DMS53 (cell line): ENCODE measurements around the gene ACOX3.
"Not testable (repeated sequence)": the region's sequence is repeated elsewhere in the genome, so short reads cannot be mapped to it uniquely, and the experiment has no call there.

ENCODE experiments used
- DNase-seq: peaks from one replicate; lab custom pipeline; 2025; lab: John Stamatoyannopoulos, UW

ACOX3 gene

DNA sequence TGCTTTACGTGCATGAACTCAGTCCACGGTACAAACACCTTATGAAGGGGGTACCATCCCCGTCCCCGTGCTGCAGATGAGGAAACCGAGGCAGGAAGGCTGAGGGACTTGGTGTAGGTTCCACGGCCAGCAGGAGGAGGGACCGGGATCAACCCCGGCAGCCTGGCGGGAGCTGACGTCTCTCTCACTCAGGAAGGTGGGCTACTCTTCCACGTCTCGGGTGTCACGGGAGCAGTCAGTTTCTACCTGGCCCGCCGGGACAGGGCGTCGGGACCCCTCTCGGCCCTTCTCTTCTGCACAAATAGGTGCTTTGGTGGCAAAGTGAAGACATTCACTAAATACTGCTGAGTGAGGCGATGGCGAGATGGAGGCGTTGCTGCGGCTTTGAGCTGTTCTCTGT lies 53.3 kb downstream of the ACOX3 start:
- no peak for DNase-seq

DNA sequence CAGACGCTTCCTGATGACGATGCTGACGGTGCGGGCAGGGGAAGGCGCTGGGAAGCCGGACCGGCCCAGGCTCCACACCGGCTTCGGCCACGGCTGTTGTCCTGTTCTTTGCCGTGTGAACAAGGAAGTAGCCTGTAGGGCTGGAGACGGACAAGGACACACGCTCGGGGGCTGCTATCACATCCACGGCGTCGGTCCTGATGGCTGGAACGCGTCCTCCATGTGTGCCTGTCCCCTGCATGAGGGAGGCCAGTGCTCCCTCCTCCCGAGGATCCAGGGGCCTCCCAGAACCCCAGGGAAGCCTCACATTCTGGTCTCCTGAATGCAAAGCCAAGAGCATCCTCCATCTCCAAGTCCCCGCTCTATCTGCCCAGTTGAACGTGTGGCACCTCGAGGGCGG lies 53.8 kb downstream of the ACOX3 start:
- no peak for DNase-seq

DNA sequence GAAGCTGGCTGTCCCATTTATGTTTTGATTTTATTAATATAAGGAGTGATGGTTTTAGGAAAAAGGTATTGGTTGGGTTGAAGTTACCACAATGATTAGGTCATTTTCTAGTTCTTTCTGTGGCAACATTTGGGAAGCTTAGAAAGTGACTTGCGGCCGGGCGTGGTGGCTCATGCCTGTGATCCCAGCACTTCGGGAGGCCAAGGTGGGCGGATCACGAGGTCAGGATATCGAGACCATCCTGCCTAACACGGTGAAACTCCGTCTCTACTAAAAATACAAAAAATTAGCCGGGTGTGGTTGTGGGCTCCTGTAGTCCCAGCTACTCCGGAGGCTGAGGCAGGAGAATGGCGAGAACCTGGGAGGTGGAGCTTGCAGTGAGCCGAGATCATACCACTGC lies 54.4 kb downstream of the ACOX3 start:
- DNase-seq = not testable (repeated sequence)

DNA sequence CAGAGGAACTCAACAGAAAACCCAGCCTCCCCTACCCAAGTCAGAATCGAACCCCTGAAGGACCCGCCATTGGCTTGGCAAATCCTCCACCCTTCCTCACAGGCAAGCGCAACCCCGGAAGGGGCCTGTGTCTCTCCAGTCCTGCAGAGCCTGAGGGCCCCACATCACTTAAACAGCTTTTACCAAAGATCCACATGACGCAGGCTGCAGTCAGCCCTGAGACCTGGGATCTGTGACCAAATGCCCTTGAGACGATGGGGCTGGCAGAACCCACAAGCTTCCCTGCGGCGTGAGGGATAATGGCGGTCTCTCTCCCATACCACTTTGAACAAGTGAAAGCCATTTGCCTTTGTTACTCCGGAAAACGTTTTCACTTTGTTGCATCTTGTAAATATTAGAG lies 54.9 kb downstream of the ACOX3 start:
- DNase-seq = no peak

DNA sequence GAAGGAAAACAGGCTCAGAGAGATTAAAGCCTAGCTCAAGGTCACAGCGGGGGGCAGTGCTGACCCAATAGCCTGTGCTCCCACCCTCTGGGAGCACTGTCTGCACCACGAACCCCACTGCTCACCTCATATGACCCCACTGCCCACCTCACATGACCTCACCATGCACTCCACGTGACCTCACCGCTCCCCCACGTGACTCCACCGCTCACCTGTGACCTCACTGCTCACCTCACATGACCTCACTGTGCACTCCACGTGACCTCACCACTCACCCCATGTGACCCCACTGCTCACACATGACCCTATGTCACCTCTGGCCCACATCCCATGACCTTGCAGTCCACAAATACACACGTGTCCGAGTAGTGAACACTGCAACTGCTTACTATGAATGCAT lies 55.4 kb downstream of the ACOX3 start:
- DNase-seq = no peak

DNA sequence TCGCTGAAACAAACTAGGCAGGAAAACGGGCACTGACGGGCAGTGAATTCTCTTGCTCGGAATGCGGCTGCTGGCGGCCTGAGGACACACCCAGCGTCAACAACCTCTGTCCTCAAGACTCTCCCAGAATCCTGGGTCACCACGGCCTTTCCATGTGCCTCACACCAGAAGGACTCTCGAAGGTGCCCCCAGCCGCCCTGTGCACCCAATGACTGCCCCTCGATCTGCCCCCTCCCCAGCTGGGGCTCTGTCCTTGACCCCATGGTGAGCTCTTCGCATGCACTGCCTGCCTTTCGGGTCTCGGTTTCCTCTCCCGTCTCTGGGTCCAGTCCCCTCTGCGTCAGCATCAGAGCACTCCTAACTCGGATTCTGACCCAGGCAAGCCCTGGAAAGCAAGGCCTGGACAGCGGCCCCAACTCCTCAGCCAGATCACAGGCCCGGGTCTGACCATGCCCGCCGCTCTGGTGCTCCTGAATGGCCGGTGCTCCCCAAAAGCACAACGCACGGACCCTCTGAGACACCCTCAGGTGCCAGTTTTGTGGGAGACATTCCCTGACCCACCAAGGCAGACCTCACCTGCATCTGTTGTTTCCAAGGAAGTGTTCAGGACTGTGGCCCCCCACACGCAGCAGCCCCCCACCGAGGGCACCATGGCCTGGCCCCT lies 56.0 kb downstream of the ACOX3 start:
- DNase-seq = no peak

DNA sequence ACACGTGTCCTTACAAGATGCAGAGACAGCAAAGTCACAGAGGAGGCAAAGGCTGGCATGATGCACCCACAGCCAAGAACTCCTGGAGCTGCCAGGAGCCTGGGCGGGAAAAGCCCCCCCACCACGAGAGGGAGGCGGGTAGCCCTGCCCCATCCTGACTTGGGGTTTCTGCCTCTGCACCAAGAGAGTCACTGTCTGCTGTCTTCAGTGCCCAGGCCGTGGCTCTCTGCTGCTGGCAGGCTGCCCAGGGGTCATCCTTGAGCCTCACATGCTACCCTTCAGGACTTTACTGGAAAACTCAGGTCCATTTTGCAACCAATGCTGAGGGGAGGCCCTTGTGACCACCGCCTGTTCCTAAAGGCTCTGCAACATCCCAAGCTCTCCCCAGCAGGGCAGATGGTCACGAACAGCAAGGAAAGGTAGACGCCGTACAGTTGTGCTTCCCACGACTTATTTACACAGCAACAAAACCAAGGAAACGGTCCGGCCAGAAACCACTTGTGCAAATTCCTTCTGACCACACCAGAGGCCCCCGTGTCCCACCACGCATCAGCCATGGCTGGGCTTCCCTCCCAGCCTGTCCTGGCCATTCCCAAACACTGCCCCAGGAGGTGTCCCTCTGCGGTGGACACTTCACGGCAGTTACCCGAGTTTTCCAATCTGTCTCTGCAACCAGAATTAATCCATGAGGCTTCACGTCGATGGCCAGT lies 56.9 kb downstream of the ACOX3 start:
- peak; percentile 29 for DNase-seq

DNA sequence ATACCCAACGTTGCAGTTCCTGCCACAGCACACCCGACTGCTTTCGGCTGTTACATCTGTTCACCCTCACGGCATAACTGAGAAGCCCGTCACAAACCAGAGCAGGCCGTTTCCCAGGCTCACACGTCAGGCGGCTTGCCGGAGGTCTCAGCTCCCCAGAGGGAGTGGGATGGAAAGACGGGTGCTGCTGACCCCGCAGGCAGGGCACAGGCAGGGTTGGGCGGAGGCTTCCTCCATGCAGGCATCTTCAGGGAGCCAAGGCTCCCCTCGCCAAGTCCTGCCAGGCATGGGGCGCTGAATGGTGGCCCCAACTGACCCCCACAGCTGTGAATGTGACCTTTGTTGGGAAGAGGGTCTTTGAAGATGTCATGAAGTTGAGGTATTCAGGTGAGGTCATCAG lies 57.5 kb downstream of the ACOX3 start:
- no peak for DNase-seq

DNA sequence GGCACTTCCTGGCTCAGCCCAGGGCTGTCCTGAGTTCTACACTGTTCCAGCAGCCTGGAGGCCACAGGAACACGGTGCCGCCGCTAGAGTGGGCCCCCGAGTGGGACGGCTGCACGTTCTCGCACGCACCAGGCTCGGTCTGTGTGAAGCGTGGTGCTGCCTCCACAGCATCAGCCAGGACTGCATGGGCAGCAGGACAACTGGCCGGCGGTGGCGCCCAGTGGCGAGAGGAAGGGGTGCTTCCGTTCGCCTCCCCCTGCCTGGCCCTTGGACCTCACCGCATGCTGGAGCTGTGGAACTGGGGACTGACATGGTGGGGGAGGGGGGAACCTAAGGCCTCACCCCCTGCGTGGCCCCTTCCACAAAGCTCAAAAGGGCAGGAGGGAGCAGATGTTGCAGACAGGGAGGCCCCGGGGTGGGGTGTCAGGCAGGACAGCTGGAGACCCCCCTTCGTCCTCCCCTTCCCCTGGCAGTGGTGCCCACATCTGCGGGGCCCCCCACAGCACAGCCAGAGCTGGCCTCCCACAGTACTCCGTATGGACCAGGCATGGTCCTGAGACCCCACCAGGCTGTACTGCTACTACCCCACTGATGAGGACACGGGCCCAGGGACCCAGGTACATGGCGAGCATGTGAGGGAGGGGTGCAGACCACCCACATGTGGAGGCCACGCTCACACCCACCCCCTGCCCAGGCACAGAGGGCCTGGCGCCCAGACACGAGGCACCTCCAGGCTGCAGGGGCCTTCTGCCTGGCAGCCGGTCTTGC lies 58.5 kb downstream of the ACOX3 start:
- DNase-seq = no peak

DNA sequence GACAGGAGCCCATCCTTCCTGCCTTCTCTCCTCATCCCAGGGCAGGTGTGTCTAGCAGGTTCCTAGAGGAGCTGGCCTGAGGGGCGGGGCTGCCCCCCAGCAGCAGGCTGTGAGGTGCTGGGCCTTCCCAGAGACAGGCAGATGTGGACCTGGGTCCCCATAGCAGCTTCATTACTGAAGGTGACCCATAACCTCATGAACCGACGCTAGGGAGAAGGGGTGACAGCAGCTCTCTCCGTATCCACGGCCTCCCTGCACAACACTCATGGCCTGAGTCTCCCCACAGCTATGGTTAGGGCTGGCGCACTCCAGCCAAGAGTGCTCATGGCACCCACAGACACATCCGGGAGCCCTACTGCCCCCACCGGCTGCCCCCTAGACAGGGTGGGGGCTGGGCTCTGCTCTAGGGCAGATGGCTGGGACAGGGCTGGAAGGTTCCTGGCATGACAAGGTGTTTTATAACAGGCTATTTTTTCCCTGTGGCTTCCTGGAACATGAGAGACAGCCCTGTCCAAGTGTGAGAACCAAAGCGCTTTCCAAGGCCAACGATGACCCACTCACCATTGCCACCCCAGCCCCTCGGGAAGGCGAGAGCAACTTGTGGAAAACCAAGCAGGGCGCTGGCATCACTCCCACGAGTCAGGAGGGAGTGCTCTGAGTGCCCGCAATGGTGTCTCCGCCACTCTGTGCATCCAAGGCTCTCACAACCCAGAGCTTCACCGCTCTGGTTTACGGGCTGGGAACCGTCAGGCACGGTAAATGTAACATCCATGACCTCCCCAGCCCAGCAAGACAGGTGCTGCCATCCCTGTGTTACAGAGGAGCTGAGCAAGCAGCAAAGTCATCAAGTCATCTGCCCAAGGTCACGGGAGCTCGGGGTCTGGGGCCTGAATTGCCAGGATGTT lies 59.8 kb downstream of the ACOX3 start:
- DNase-seq = no peak

DNA sequence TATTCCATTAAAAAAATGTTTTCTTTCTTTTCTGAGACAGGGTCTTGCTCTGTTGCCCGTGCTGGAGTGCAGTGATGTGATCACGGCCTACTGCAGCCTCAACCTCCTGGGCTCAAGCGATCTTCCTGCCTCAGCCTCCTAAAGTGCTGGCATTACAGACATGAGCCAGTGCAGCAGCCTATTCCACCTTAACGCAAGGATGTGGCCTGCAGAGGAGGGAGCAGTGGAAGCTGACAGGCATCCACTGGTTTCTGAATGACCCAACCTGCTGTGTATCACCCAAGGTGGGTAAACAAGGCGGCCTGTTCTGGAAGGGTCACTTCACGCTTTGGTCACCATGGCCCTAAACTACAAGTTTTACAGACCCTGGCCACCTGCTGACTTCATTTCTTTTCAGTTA lies 60.8 kb downstream of the ACOX3 start:
- DNase-seq = no peak

DNA sequence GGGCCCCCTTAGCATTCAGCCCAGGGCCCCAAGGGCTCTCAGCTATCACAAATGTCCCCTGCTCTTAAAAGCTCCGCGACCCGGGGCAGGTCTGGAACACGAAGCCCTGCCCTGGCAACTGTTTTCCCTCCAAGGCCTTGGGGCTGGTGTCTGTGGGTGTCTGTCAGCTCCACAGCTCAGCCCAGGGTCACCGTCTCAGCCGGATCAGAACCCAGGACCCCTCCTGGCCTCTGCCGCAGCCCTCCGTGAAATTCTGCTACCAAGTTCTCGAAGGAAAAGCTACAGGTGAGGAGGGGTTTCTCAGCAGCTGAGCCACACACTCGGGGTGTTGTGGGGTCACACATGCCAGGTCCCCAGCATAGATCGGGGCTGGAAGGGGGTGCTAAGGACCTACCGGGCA lies 61.2 kb downstream of the ACOX3 start:
- no peak for DNase-seq

DNA sequence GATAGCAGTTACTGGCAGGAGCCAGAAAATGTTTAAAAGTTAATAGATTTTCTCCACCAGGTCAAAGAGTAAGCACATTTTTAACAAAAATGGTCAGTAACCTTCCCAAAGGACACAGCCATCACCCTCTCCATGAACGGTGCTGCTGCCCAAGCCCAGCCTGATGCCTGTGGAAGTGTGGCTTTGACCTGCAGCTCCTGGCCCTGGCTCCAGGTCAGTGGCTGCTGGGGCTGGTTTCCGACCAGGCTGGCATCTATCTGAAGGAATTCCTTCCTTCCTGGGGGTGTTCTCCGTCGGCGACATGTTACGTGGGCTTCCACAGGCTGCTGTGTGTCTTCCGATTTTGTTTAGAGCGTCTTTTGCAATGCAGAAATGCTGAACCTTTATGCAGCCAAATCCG lies 61.7 kb downstream of the ACOX3 start:
- DNase-seq = no peak

DNA sequence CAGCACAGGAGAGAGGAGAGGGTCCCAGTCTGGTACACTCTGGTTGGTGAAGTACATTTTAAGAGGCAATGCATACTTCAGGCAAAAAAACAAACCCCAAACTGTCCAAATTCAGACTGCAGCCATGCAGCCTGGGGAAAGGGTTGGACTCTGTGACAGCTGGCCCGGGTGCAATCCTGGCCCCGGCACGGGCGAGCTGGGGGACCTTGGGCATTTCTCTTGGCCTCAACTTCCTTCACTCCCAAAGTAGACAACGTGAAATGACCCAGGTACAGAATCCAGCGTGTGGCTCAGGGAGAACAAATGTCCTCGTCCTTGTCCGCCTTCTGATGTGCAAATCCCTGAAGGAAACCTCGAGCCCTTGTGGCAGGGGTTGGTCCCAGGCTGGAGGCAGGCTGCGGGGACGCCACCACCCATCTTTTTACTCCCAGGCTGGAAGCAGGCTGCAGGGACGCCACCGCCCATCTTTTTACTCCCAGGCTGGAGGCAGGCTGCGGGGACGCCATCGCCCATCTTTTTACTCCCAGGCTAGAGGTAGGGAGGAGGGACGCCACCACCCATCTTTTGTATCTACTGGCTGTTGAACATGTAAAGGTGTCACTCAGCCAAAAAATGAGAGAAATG lies 62.3 kb downstream of the ACOX3 start:
- DNase-seq = no peak

DNA sequence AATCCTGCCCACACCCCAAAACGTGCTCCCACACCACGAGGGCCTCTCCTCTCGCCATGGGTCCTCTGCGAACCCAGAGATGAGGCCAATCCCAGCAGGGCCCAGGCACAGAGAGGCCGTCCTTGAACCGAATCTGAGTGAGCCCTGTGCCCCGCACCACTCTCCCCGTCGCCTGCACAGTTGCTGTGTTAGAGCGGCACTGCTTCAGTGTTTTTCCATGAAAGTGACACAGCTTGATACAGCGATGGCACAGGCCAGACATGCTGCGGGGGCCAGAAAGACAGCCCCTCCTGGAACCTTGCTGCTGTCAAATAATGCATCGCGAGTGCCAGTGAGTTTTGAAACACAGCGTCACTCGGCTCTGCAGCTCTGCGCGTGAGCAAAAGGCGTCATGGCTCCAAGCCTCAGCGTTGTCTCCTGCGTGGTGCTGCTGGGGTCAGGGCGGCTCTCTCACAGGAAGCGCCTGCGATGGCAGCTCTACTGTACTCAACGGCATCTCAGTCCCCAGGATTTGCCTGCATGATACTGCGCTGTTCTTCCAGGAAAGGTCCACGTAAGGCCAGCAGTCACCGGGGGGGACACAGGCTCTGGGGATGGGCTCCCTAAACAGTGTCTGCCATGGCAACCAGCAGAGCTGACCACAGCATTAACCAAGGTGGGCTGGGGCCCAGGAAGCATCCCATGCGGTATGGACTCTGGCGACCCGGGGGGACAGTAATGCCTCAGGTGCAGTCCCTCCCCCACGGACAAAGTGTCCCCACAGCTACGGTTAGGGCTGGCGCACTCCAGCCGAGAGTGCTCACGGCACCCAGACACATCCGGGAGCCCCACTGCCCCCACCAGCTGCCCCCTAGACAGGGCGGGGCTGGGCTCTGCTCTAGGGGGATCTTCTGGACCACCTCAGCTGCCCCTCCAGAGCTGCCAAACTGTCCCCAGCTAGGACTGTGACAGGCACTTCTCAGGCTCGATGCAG lies 63.1 kb downstream of the ACOX3 start:
- DNase-seq = no peak

DNA sequence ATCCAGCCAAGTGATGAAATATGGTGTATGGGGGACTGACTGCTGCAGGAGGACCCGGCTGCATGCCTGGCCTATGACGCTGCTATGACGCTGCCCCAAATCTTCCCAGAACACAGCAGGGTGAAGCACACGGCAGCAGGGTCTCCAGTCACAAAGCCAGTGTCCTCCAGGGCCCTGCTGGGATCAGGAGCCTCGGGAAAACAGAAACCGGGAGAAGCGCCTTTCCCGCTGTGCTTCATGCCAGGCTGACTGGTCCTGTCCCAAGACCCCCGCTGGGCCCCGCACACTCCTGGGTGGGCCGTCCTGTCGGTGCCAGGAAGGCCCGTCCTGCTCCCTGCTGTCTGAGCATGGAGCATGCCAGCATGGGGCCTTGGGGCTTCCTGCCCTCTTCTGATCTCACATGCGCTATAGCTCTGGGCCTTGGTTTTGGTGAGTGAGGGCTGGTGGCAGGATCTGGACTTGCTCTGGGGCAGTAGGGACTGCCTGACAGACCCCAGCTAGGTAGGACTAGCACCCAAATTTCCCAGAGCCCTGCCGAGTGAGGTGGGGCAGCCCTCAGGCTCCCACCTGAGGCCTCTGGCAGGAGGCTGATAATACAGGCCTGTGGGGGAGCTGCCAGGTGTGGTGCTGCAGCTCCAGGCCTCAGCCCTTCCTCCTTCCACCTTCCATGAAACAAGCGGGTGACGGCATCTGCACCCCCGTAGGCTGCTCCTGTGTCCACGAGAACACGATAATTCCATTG lies 64.0 kb downstream of the ACOX3 start:
- no peak for DNase-seq

DNA sequence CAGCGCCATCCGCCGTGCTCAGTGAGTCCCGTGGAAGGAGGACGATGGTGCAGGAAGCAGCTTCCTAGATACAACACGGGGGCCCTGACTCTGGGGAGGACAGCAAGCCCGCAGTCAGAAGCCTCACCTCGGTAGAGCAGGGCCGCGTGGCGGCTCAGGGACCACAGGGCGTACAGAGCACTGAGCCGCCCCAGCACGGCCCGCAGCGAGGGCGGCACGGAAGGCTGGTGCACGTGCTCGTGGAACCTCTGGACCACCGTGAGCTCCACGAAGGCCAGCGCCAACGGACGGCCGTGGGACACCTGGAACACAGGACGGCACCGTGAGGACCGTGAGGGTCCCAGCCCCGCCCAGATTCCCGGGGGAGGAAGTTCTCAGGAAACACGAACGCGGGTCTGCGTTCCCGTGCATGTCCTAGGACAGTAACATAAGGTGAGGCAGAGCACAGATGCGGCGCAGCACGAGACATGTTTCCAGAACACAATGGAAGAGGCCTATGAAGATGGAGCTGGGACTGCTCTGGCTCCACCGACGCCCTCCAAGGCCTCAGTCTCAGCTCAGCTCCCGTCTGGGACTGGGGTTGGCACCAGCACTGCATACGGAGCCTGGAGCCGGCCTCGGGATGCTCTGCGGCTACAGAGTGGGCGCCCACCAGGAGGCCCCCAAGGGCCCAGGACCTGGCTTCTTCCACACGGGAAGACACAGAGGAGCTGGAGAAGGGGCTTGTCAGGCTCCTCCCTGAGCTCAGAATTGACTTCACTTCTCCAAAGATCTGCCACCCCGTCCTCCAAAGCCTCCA lies 65.5 kb downstream of the ACOX3 start:
- DNase-seq = no peak

DNA sequence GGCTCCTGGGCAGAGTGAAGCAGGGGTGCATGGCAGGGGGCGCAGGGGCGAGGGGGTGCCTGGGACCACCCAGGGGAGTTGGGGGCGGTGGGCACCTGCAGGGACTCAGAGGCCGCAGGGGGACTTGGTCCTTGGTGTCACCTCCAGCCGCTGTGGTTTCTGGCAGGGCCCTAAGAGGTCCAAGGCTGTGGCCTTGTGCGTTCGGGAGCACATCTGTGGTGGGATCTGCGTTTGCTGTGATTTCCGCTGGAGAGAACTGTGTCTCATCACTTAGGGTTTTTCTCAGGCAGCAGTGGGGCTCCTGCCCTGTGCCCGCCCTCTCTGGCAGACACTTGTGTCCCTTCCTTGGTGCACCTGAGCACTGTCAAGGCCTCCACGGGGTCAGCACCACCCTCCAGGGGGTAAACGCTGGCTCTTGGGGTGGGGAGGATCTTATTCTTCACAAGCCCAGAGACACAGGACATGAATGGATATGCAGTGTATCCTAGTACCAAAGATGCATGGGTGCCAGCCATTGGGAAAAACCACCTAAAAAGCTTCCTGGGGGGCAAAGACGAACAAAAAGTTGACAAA lies 66.5 kb downstream of the ACOX3 start:
- DNase-seq = no peak
